PC-9 (cell line): ENCODE results near the gene ADAMTS10.

Experiments used
- CTCF ChIP-seq: fragments of 200-600 bp; sonication (generic); conservative IDR thresholded peaks from 2 replicates; pipeline ENCODE4 v1.6.1; 2017; ENCODE audit warnings: mixed run types, antibody characterized with exemption, mild to moderate bottlenecking, moderate library complexity
- EZH2 ChIP-seq: fragments of 200-600 bp; sonication (generic); IDR thresholded peaks from 2 replicates; pipeline ENCODE4 v1.8.0; 2017; ENCODE audit warnings: antibody characterized with exemption, low read depth

DNA sequence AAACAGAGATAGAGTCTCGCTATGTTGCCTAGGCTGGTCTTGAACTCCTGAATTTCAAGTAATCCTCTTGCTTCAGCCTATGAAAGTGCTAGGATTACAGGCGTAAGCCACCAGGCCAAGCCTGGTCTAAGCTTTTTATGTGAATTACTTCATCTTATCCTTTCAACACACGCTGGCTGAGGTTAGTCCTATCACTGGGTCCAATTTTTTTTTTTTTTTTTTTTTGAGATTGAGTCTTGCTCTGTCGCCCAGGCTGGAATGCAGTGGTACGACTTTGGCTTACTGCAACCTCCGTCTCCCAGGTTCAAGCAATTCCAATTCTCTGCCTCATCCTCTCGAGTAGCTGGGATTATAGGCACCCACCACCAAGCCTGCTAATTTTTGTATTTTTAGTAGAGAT, 43.7 kb downstream of the ADAMTS10 start:
- TF ChIP-seq CTCF: no peak
- no peak for TF ChIP-seq EZH2
